HepG2 (cell line): Measurements from ENCODE around the gene MECR. TPM values are rescaled to one million over a fixed set of nuclear protein-coding genes. Genes with fewer than 3 reads are reported as not detected.

Source experiments
- ATF7 ChIP-seq, 2 experiments: fragments of 450-650 bp in 1 of 2; sonication (generic) in 1 of 2; formaldehyde crosslinking in 1 of 2; IDR thresholded peaks; 2 replicates each; pipeline versions ENCODE4 v1.4.0 to v1.6.1; 2016 to 2020; ENCODE audit warnings: antibody characterized with exemption in 1 of 2, mild to moderate bottlenecking in 1 of 2, missing genetic modification reagents in 1 of 2
- CENPT ChIP-seq: sonication (generic); formaldehyde crosslinking; IDR thresholded peaks from 2 replicates; pipeline ENCODE4 v1.8.0; 2022; ENCODE audit warnings: low read depth, mild to moderate bottlenecking, moderate library complexity, missing genetic modification reagents
- HMGXB4 ChIP-seq, 2 experiments: sonication (generic) in 1 of 2; formaldehyde crosslinking in 1 of 2; IDR thresholded peaks; 2 replicates each; pipeline versions ENCODE4 v1.4.0 to v1.6.1; 2018 to 2020; ENCODE audit warnings: missing genetic modification reagents in 2 of 2, borderline replicate concordance in 1 of 2, low read depth in 1 of 2, mild to moderate bottlenecking in 1 of 2, missing biosample characterization in 1 of 2
- KDM2A ChIP-seq: sonication (generic); formaldehyde crosslinking; IDR thresholded peaks from 2 replicates; pipeline ENCODE4 v1.4.0; 2020; ENCODE audit warnings: low read depth, missing genetic modification reagents, borderline replicate concordance
- KMT2A ChIP-seq: sonication (generic); formaldehyde crosslinking; IDR thresholded peaks from 2 replicates; pipeline ENCODE4 v1.4.0; 2020; ENCODE audit warnings: missing genetic modification reagents
- RBFOX2 ChIP-seq: fragments of 200-400 bp; formaldehyde crosslinking; IDR thresholded peaks from 2 replicates; pipeline ENCODE4 v1.6.1; 2017; ENCODE audit warnings: low read depth, mild to moderate bottlenecking, low read length
- SRY ChIP-seq: sonication (generic); formaldehyde crosslinking; IDR thresholded peaks from 2 replicates; pipeline ENCODE4 v1.8.0; 2022; ENCODE audit warnings: mild to moderate bottlenecking, missing genetic modification reagents
- TBX2 ChIP-seq: sonication (generic); formaldehyde crosslinking; IDR thresholded peaks from 2 replicates; pipeline ENCODE4 v1.5.0; 2020; ENCODE audit warnings: missing genetic modification reagents, mild to moderate bottlenecking, borderline replicate concordance
- TFDP1 ChIP-seq: IDR thresholded peaks from 2 replicates; pipeline ENCODE4 v1.6.1; 2016; ENCODE audit warnings: missing compliant biosample characterization, missing genetic modification reagents, borderline replicate concordance
- ZBED4 ChIP-seq: sonication (generic); formaldehyde crosslinking; IDR thresholded peaks from 2 replicates; pipeline ENCODE4 v1.4.0; 2020; ENCODE audit warnings: missing genetic modification reagents, borderline replicate concordance
- ZBTB4 ChIP-seq: sonication (generic); formaldehyde crosslinking; IDR thresholded peaks from 2 replicates; pipeline ENCODE4 v1.4.0; 2020; ENCODE audit warnings: missing genetic modification reagents, mild to moderate bottlenecking, borderline replicate concordance
- ZC3H13 ChIP-seq: sonication (generic); formaldehyde crosslinking; IDR thresholded peaks from 2 replicates; pipeline ENCODE4 v1.8.1; 2023; ENCODE audit warnings: mild to moderate bottlenecking, missing genetic modification reagents, moderate library complexity
- ZNF430 ChIP-seq: sonication (generic); formaldehyde crosslinking; IDR thresholded peaks from 2 replicates; pipeline ENCODE4 v1.9.0; 2021; ENCODE audit warnings: mild to moderate bottlenecking, missing genetic modification reagents
- ZNF501 ChIP-seq: sonication (generic); formaldehyde crosslinking; IDR thresholded peaks from 2 replicates; pipeline ENCODE4 v1.5.1; 2020; ENCODE audit warnings: mild to moderate bottlenecking, moderate library complexity, missing genetic modification reagents
- ZNF598 ChIP-seq: sonication (generic); formaldehyde crosslinking; IDR thresholded peaks from 2 replicates; pipeline ENCODE4 v1.5.1; 2020; ENCODE audit warnings: mild to moderate bottlenecking, missing genetic modification reagents, borderline replicate concordance
- ZNF83 ChIP-seq: sonication (generic); formaldehyde crosslinking; IDR thresholded peaks from 2 replicates; pipeline ENCODE4 v1.4.0; 2020; ENCODE audit warnings: missing genetic modification reagents, mild to moderate bottlenecking, borderline replicate concordance
- polyA plus RNA-seq, 8 experiments: library from polyadenylated mRNA; depleted of rRNA in 3 of 8; stranded (reverse) in 7 of 8; unstranded in 1 of 8; fragments of >200 nt; fragmentation: Illumina TruSeq in 4 of 8; extraction: Trizol in 4 of 8; gene quantifications; 2 replicates each; pipeline versions ENCODE4 v1.2.1 to v1.2.3, GENCODE V29; 2011 to 2016; ENCODE audit warnings: low read depth in 4 of 8, missing spikeins in 1 of 8, mixed read lengths in 1 of 8; ENCODE audit not compliant: insufficient read depth in 1 of 8
- total RNA-seq, 5 experiments: library from RNA; depleted of rRNA; stranded (reverse); fragments of >200 nt; fragmentation: Illumina TruSeq; extraction: Trizol; gene quantifications; 2 replicates each; pipeline ENCODE4 v1.2.3, GENCODE V29; 2016; ENCODE audit warnings: low read depth in 1 of 5

The MECR gene
- total and polyA plus RNA-seq, 2 of the 13 experiments (the other 11 are each of a cell fraction or from before 2014, with no cell fraction given) = 18.8 to 24.9 TPM

- TF ChIP-seq HMGXB4 (CRISPR knock-in tag; IDR thresholded peaks at IDR 0.05; ENCODE audit: borderline replicate concordance in 1 of 2, low read depth in 1 of 2) = 0 out of 4 replicates have a peak, but pooled peaks of 1 of the 2 experiments have one; percentile 46
- TF ChIP-seq ZNF501 (CRISPR knock-in tag) = 0 out of 2 replicates have a peak, but pooled peaks have one; percentile 9
- TF ChIP-seq TBX2 = 0 out of 2 replicates have a peak, but pooled peaks have one; percentile 33
- TF ChIP-seq ZBTB4 (CRISPR knock-in tag) = peak; percentile 31; the same call in 1 of the 2 replicates
- no peak for TF ChIP-seq KMT2A (CRISPR knock-in tag)
- TF ChIP-seq SRY (CRISPR knock-in tag) = peak; percentile 60; the same call in 1 of the 2 replicates
- peak; percentile 54; the same call in 1 of the 2 replicates for TF ChIP-seq CENPT (CRISPR knock-in tag)
- peak; percentile 49; the same call in 1 of the 2 replicates for TF ChIP-seq ZNF598
- peak; percentile 57; the same call in 1 of the 2 replicates for TF ChIP-seq KDM2A (CRISPR knock-in tag)
- 0 out of 2 replicates have a peak, but pooled peaks have one; percentile 27 for TF ChIP-seq ZNF83
- no peak for TF ChIP-seq ATF7 (IDR thresholded peaks at IDR 0.05)
- 0 out of 2 replicates have a peak, but pooled peaks have one; percentile 4 for TF ChIP-seq ATF7 (CRISPR knock-in tag; IDR thresholded peaks at IDR 0.05)
- no peak for TF ChIP-seq ZNF430 (CRISPR knock-in tag)
- TF ChIP-seq ZC3H13 (CRISPR knock-in tag) = 0 out of 2 replicates have a peak, but pooled peaks have one; percentile 10
- 0 out of 2 replicates have a peak, but pooled peaks have one; percentile 13 for TF ChIP-seq RBFOX2
- TF ChIP-seq TFDP1 = peak; percentile 15; the same call in 1 of the 2 replicates
- TF ChIP-seq ZBED4 (CRISPR knock-in tag) = peak; percentile 79; the same call in 1 of the 2 replicates
Observed at GRCh38 chr1:29237129-29237821, 6.5 kb upstream of the MECR start (continued).
